Mesenchymal stem cell (in vitro differentiated cells and primary cell): Measurements from ENCODE around the gene MACROD2.

Source experiments
- DNase-seq: peaks from one replicate; pipeline ENCODE4 v3.0.0-alpha.2; 2013
- H2AFZ ChIP-seq: one replicate; pipeline ENCODE4 v1.6.1; 2013; ENCODE audit warnings: low read depth, mild to moderate bottlenecking, control low read depth, inconsistent platforms, low read length, moderate library complexity
- H2AK5ac ChIP-seq: 2 replicates; pipeline ENCODE4 v1.6.1; 2013; ENCODE audit warnings: low read length, moderate library complexity, mild to moderate bottlenecking, inconsistent platforms; ENCODE audit not compliant: severe bottlenecking
- H2BK120ac ChIP-seq: one replicate; pipeline ENCODE4 v1.6.1; 2013; ENCODE audit warnings: low read depth, mild to moderate bottlenecking, inconsistent platforms, low read length, moderate library complexity
- H2BK12ac ChIP-seq, 2 experiments: one replicate each; pipeline ENCODE4 v1.6.1; 2013; ENCODE audit warnings: inconsistent platforms in 2 of 2, low read length in 2 of 2, mild to moderate bottlenecking in 2 of 2, moderate library complexity in 2 of 2, control low read depth in 1 of 2
- H2BK15ac ChIP-seq: one replicate; pipeline ENCODE4 v1.6.1; 2013; ENCODE audit warnings: mild to moderate bottlenecking, low read depth, inconsistent platforms; ENCODE audit not compliant: poor library complexity, severe bottlenecking
- H2BK5ac ChIP-seq: 2 replicates; pipeline ENCODE4 v1.6.1; 2013; ENCODE audit warnings: low read depth, mild to moderate bottlenecking, low read length, control low read depth, inconsistent platforms; ENCODE audit not compliant: poor library complexity, severe bottlenecking
- H3K14ac ChIP-seq, 2 experiments: one replicate each; pipeline ENCODE4 v1.6.1; 2013; ENCODE audit warnings: inconsistent platforms in 2 of 2, low read length in 2 of 2, control low read depth in 1 of 2, mild to moderate bottlenecking in 1 of 2, moderate library complexity in 1 of 2
- H3K18ac ChIP-seq, 2 experiments: one replicate each; pipeline ENCODE4 v1.6.1; 2013; ENCODE audit warnings: inconsistent platforms in 2 of 2, low read length in 2 of 2, control low read depth in 1 of 2, low read depth in 1 of 2, mild to moderate bottlenecking in 1 of 2
- H3K23ac ChIP-seq, 2 experiments: one replicate each; pipeline ENCODE4 v1.6.1; 2013; ENCODE audit warnings: inconsistent platforms in 2 of 2, low read length in 2 of 2, mild to moderate bottlenecking in 2 of 2, moderate library complexity in 2 of 2, control low read depth in 1 of 2
- H3K27ac ChIP-seq: 2 replicates; pipeline ENCODE4 v1.5.1; 2013; ENCODE audit warnings: mild to moderate bottlenecking, moderate library complexity, low read length, control low read depth, inconsistent platforms; ENCODE audit not compliant: poor library complexity, severe bottlenecking
- H3K27me3 ChIP-seq, 2 experiments: 2 replicates each; pipeline versions ENCODE4 v1.6.1 to v1.7.0; 2013; ENCODE audit warnings: low read length in 2 of 2, mild to moderate bottlenecking in 2 of 2, moderate library complexity in 2 of 2, control low read depth in 1 of 2, inconsistent platforms in 1 of 2; ENCODE audit not compliant: control insufficient read depth in 1 of 2, insufficient read depth in 1 of 2
- H3K36me3 ChIP-seq, 2 experiments: 2 replicates each; pipeline versions ENCODE4 v1.6.1 to v1.7.0; 2013; ENCODE audit warnings: low read length in 2 of 2, control low read depth in 1 of 2, inconsistent platforms in 1 of 2, low read depth in 1 of 2, mild to moderate bottlenecking in 1 of 2; ENCODE audit not compliant: insufficient read depth in 2 of 2, control insufficient read depth in 1 of 2
- H3K4ac ChIP-seq, 2 experiments: one replicate each; pipeline ENCODE4 v1.6.1; 2013; ENCODE audit warnings: inconsistent platforms in 2 of 2, low read length in 2 of 2, mild to moderate bottlenecking in 2 of 2, moderate library complexity in 2 of 2, control low read depth in 1 of 2, low read depth in 1 of 2
- H3K4me1 ChIP-seq: 2 replicates; pipeline ENCODE4 v1.6.1; 2013; ENCODE audit warnings: low read depth, low read length, control low read depth; ENCODE audit not compliant: control insufficient read depth, insufficient read depth
- H3K4me2 ChIP-seq: 2 replicates; pipeline ENCODE4 v1.6.1; 2013; ENCODE audit warnings: low read length, mild to moderate bottlenecking, inconsistent platforms; ENCODE audit not compliant: poor library complexity, severe bottlenecking
- H3K4me3 ChIP-seq, 2 experiments: 2 replicates each; pipeline versions ENCODE4 v1.5.1 to v1.7.0; 2013; ENCODE audit warnings: low read length in 2 of 2, mild to moderate bottlenecking in 2 of 2, control low read depth in 1 of 2, low read depth in 1 of 2; ENCODE audit not compliant: insufficient read depth in 1 of 2
- H3K79me1 ChIP-seq: replicated peaks from 2 replicates; pipeline ENCODE4 v1.6.1; 2013; ENCODE audit warnings: mild to moderate bottlenecking, control low read depth, low read length, inconsistent platforms; ENCODE audit not compliant: poor library complexity, severe bottlenecking
- H3K9ac ChIP-seq: 2 replicates; pipeline ENCODE4 v1.7.0; 2013; ENCODE audit warnings: mild to moderate bottlenecking, low read length, moderate library complexity
- H3K9me3 ChIP-seq: 2 replicates; pipeline ENCODE4 v1.7.0; 2013; ENCODE audit warnings: mild to moderate bottlenecking, low read length; ENCODE audit not compliant: control insufficient read depth
- H4K8ac ChIP-seq: one replicate; pipeline ENCODE4 v1.6.1; 2013; ENCODE audit warnings: inconsistent platforms, mild to moderate bottlenecking, low read length, moderate library complexity
- H4K91ac ChIP-seq: one replicate; pipeline ENCODE4 v1.6.1; 2013; ENCODE audit warnings: mild to moderate bottlenecking, low read length, inconsistent platforms
- WGBS: methylation state at CpG from one replicate; pipeline ENCODE4 v1.1.7; 2013; ENCODE audit warnings: mixed read lengths; 5-methylcytosine and 5-hydroxymethylcytosine counted together

The MACROD2 gene

DNA sequence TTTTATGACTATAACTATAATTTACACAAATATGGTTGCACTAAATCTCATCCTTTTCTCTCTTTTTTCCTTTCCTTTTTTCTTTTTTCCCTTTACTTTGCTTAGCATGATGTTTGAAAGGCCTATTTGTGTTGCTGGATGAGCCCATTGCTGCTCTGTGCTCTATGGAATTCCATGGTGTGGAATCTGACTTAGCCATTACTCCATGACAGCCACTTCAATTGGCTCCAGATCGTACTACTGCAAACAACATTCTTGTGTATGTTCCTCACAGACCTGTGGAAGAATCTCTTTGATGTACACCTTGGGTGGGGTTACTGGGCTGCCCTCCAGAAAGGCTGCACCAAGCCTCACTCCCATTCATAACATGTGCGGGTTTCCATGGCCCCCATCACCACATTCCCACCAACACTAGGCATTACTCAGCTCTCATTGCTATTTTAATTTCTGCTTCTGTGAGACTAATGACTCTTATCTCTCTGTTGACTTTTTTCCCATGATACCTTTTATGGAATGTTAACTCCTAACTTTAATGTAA, 1598.9 kb downstream of the MACROD2 start:
- H4K8ac ChIP-seq: no peak overlapping the region
- no peaks in the 10 kb centered on the region for H3K27me3 ChIP-seq
- no peak overlapping the region for H4K91ac ChIP-seq
- H3K4me3 ChIP-seq: no peak overlapping the region
- H3K14ac ChIP-seq: no peak overlapping the region
- H3K27ac ChIP-seq: no peak overlapping the region
- H2BK120ac ChIP-seq: no peak overlapping the region
- H3K4me1 ChIP-seq: no peaks in the 10 kb centered on the region
- H2BK15ac ChIP-seq: no peak overlapping the region
- WGBS: 86% methylated on average over 2 of the region's 2 CpGs
- no peak overlapping the region for H3K9ac ChIP-seq
- no peaks in the 10 kb centered on the region for H3K9me3 ChIP-seq
- no peaks in the 10 kb centered on the region for H3K79me1 ChIP-seq
- no peak overlapping the region for H3K18ac ChIP-seq
- H2BK12ac ChIP-seq: no peak overlapping the region
- no peak for DNase-seq
- no peak overlapping the region for H3K4me2 ChIP-seq
- no peak overlapping the region for H2AK5ac ChIP-seq
- H2AFZ ChIP-seq: no peak overlapping the region
- H3K36me3 ChIP-seq: no peaks in the 10 kb centered on the region
- no peak overlapping the region for H3K23ac ChIP-seq
- no peak overlapping the region for H2BK5ac ChIP-seq
- no peak overlapping the region for H3K4ac ChIP-seq

DNA sequence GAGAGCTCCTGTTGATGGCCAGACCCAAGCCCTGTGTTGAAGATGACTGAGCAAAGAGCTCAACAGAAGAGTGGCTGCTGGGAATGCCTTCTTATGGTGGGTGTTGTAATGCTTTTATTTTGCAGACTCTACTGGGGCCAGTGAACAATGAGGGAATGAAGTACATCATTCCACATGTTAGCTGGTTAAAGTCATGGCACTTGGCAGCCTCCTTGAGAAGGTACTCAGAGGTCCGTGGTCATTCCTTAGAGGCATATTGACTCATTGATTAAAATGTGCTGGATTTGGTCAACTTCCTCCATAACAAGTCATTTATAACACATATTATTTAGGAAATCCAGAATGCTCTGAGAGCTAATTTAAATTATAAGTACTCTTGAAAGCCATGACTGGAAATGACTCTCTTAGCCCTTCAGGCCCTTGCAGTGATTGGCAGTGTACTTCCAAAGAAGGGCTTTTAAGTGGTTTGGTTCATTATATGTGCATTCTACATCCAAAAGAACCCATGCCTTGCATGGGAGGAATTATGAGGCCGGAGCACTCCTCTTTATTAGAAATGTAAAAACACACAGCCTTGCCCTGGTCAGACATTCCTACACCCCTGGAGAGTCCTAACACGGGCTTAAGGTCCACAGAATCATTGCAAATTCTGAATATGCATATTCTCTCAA, 1601.0 kb downstream of the MACROD2 start:
- H3K4ac ChIP-seq: no peak overlapping the region
- H3K23ac ChIP-seq: no peak overlapping the region
- no peak overlapping the region for H2BK120ac ChIP-seq
- H3K4me2 ChIP-seq: no peak overlapping the region
- no peak overlapping the region for H2AK5ac ChIP-seq
- no peaks in the 10 kb centered on the region for H3K36me3 ChIP-seq
- no peak overlapping the region for H3K27ac ChIP-seq
- no peak overlapping the region for H3K9ac ChIP-seq
- H3K4me3 ChIP-seq: no peak overlapping the region
- H3K18ac ChIP-seq: no peak overlapping the region
- H4K8ac ChIP-seq: no peak overlapping the region
- no peak overlapping the region for H2BK15ac ChIP-seq
- peak; percentile 10 for DNase-seq
- no peak overlapping the region for H2BK5ac ChIP-seq
- no peaks in the 10 kb centered on the region for H3K9me3 ChIP-seq
- H2AFZ ChIP-seq: no peak overlapping the region
- H3K14ac ChIP-seq: no peak overlapping the region
- no peaks in the 10 kb centered on the region for H3K4me1 ChIP-seq
- no peak overlapping the region for H2BK12ac ChIP-seq
- H3K27me3 ChIP-seq: no peaks in the 10 kb centered on the region
- H3K79me1 ChIP-seq: no peaks in the 10 kb centered on the region
- 92% methylated on average over 1 of the region's 3 CpGs for WGBS
- H4K91ac ChIP-seq: no peak overlapping the region

DNA sequence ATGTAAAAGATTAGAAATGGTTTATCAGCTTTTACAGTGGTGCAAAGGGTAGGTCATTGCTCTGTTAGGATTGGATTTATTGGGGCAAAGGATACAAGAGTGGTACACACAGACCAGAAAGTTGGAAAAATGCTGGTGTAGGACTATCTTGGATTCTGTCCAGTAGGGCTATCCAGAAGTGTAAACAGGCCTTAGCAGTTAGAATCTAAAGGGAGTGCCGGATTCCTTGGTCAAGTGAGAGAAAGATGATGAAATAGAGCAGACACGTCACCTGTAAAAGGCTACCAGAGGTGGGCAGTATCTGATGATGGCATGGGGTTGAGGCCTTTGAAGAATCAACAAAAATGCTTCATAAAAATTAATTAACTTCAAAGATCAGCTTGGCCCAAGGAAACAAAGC, 1602.0 kb downstream of the MACROD2 start:
- H2AFZ ChIP-seq: no peak overlapping the region
- no peak overlapping the region for H2BK5ac ChIP-seq
- H3K4me3 ChIP-seq: no peak overlapping the region
- no peak overlapping the region for H2BK15ac ChIP-seq
- H3K4ac ChIP-seq: no peak overlapping the region
- no peak overlapping the region for H3K18ac ChIP-seq
- no peak overlapping the region for H4K91ac ChIP-seq
- H3K27ac ChIP-seq: no peak overlapping the region
- no peak overlapping the region for H2BK12ac ChIP-seq
- H2BK120ac ChIP-seq: no peak overlapping the region
- H3K9ac ChIP-seq: no peak overlapping the region
- no peak overlapping the region for H4K8ac ChIP-seq
- H3K9me3 ChIP-seq: no peaks in the 10 kb centered on the region
- no peaks in the 10 kb centered on the region for H3K36me3 ChIP-seq
- no peaks in the 10 kb centered on the region for H3K27me3 ChIP-seq
- no peak overlapping the region for H3K4me2 ChIP-seq
- H3K79me1 ChIP-seq: no peaks in the 10 kb centered on the region
- no peak for DNase-seq
- no peak overlapping the region for H3K14ac ChIP-seq
- H2AK5ac ChIP-seq: no peak overlapping the region
- no peak overlapping the region for H3K23ac ChIP-seq
- H3K4me1 ChIP-seq: no peaks in the 10 kb centered on the region
- WGBS: 94% methylated on average over 2 of the region's 2 CpGs

DNA sequence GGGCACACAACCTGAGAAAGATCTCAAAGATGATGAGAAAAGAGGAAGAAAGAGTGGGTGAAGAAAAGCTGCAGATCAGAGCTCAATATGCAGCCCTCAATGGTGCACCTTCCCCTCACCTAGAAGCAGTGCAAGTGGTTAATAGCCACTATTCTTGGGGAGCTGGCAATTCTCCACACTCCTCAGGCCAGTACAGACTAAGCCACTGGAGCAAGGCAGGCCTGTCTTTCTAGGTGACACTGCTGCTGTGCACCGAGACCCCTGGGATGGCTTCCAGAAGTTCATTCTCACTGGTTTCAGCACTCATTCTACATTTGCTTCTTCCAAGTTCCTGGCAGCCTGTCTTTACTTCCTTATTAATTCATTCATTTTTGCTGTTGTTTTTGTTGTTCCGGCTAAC, 1604.6 kb downstream of the MACROD2 start:
- Histone ChIP-seq H3K23ac (no peak overlapping the region), H3K9ac (no peak overlapping the region), H4K8ac (no peak overlapping the region), H3K4me1 (no peaks in the 10 kb centered on the region), H3K4me2 (no peak overlapping the region), H3K4ac (no peak overlapping the region), H2BK5ac (no peak overlapping the region), H2AK5ac (no peak overlapping the region), H2BK120ac (no peak overlapping the region), H3K27ac (no peak overlapping the region), H3K79me1 (no peaks in the 10 kb centered on the region), H2AFZ (no peak overlapping the region), H3K14ac (no peak overlapping the region), H2BK15ac (no peak overlapping the region), H3K27me3 (no peaks in the 10 kb centered on the region), H3K36me3 (no peaks in the 10 kb centered on the region), H2BK12ac (no peak overlapping the region), H3K4me3 (no peak overlapping the region), H4K91ac (no peak overlapping the region), H3K18ac (no peak overlapping the region), H3K9me3 (no peaks in the 10 kb centered on the region)
- no peak for DNase-seq
- 95% methylated on average over 2 of the region's 2 CpGs for WGBS
